Astrocyte (in vitro differentiated cells and primary cell): ENCODE measurements around the gene EVA1C. TPM values are rescaled to one million over a fixed set of nuclear protein-coding genes. Genes with fewer than 3 reads are reported as not detected.

Experiments
- DNase-seq: peaks from one replicate; pipeline ENCODE4 v3.0.0-alpha.2; 2010; ENCODE audit warnings: low read depth
- FAIRE-seq: peaks from 2 replicates; lab custom pipeline; 2011; peaks lifted over from hg19 to GRCh38; lab: Jason Lieb, UNC
- H2AFZ ChIP-seq: 2 replicates; pipeline ENCODE4 v1.6.0; 2012; ENCODE audit warnings: low read depth, low read length, inconsistent platforms
- H3K27ac ChIP-seq: 2 replicates; pipeline ENCODE4 v1.5.1; 2011; ENCODE audit warnings: low read depth, low read length, inconsistent platforms
- H3K27me3 ChIP-seq: 2 replicates; pipeline ENCODE4 v1.6.0; 2011; ENCODE audit warnings: low read length, inconsistent platforms; ENCODE audit not compliant: insufficient read depth
- H3K36me3 ChIP-seq: 2 replicates; pipeline ENCODE4 v1.5.1; 2011; ENCODE audit warnings: low read length, inconsistent platforms; ENCODE audit not compliant: insufficient read depth
- H3K4me1 ChIP-seq: 2 replicates; pipeline ENCODE4 v1.5.1; 2011; ENCODE audit warnings: low read length, inconsistent platforms; ENCODE audit not compliant: insufficient read depth
- H3K4me2 ChIP-seq: 2 replicates; pipeline ENCODE4 v1.6.0; 2012; ENCODE audit warnings: low read length, inconsistent platforms
- H3K4me3 ChIP-seq: 2 replicates; pipeline ENCODE4 v1.5.1; 2011; ENCODE audit warnings: low read depth, mild to moderate bottlenecking, low read length, inconsistent platforms; ENCODE audit not compliant: insufficient read depth
- H3K79me2 ChIP-seq: 2 replicates; pipeline ENCODE4 v1.6.0; 2012; ENCODE audit warnings: mild to moderate bottlenecking, low read length, inconsistent platforms; ENCODE audit not compliant: insufficient read depth
- H3K9ac ChIP-seq: 2 replicates; pipeline ENCODE4 v1.6.0; 2012; ENCODE audit warnings: mild to moderate bottlenecking, low read length, inconsistent platforms
- H3K9me3 ChIP-seq: 2 replicates; pipeline ENCODE4 v1.5.1; 2012; ENCODE audit warnings: low read depth, mild to moderate bottlenecking, low read length, inconsistent platforms; ENCODE audit not compliant: insufficient read depth
- H4K20me1 ChIP-seq: 2 replicates; pipeline ENCODE4 v1.6.0; 2012; ENCODE audit warnings: low read length, inconsistent platforms; ENCODE audit not compliant: insufficient read depth
- H3K27ac Mint-ChIP-seq: one replicate; pipeline ENCODE4 v1.8.0; 2021; ENCODE audit warnings: mild to moderate bottlenecking, mixed read lengths; ENCODE audit not compliant: unreplicated experiment
- H3K27me3 Mint-ChIP-seq: one replicate; pipeline ENCODE4 v1.8.0; 2021; ENCODE audit warnings: low read depth, mixed read lengths; ENCODE audit not compliant: unreplicated experiment
- H3K36me3 Mint-ChIP-seq: one replicate; pipeline ENCODE4 v1.8.0; 2021; ENCODE audit warnings: low read depth, mixed read lengths; ENCODE audit not compliant: unreplicated experiment
- H3K4me1 Mint-ChIP-seq: one replicate; pipeline ENCODE4 v1.8.0; 2021; ENCODE audit warnings: low read depth, mixed read lengths; ENCODE audit not compliant: unreplicated experiment
- H3K4me3 Mint-ChIP-seq: one replicate; pipeline ENCODE4 v1.8.0; 2021; ENCODE audit warnings: mild to moderate bottlenecking, moderate library complexity, mixed read lengths; ENCODE audit not compliant: unreplicated experiment
- H3K9me3 Mint-ChIP-seq: one replicate; pipeline ENCODE4 v1.8.0; 2021; ENCODE audit warnings: mild to moderate bottlenecking, mixed read lengths; ENCODE audit not compliant: unreplicated experiment
- EZH2 ChIP-seq: IDR thresholded peaks from 2 replicates; pipeline ENCODE4 v1.6.1; 2012; ENCODE audit warnings: mild to moderate bottlenecking, low read length, inconsistent platforms; ENCODE audit not compliant: insufficient read depth
- total RNA-seq: library from RNA; stranded (reverse); gene quantifications from 2 replicates; pipeline ENCODE4 v1.2.1, GENCODE V29; 2021
- TF ChIP-seq, protein P1 (sequence below): IDR thresholded peaks from 2 replicates; pipeline ENCODE4 v1.5.1; 2011; ENCODE audit warnings: low read depth, mild to moderate bottlenecking, inconsistent platforms, low read length, moderate library complexity; ENCODE audit not compliant: insufficient read depth

EVA1C gene
- total RNA-seq, 1 donor from 2014 or later = not detected

DNA sequence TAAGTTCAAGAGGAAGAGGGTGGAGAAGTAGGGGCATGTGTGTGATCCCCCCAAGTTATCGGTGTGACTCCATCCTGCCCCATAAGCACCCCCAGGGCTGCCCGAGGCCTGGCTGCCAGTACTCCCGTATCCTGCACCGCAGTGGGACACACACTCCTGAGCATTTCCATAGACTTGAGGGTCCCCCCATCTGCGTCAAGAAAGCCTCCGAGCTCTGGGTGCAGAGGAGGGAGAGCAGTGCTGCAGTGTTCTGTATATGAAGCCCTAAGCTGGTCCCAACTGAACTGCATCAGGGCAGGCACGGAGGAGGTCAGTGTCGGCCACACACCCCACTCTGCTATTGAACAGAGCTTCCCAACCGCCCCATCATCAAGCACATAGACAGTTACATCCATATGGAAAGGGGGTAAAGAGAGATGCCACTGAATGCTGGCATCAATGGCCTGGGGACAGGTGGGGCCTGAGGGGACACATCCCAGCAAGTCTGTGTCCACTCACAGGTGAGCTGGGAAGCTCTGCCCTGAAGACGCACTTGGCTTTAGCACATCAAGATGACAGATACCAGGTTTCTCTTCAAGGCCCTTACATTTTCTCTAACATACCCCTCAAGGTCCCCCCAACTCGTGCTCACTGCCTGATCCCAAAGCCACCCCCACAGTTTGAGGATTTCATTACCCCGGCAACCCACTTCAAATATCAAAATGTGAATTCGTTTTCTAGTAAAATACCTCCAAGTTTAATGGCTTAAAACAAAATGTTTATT is 64.3 kb downstream of the EVA1C start:
- no peaks in the 10 kb centered on the region for H3K36me3 ChIP-seq
- TF ChIP-seq EZH2 = no peak
- TF ChIP-seq, protein P1, sequence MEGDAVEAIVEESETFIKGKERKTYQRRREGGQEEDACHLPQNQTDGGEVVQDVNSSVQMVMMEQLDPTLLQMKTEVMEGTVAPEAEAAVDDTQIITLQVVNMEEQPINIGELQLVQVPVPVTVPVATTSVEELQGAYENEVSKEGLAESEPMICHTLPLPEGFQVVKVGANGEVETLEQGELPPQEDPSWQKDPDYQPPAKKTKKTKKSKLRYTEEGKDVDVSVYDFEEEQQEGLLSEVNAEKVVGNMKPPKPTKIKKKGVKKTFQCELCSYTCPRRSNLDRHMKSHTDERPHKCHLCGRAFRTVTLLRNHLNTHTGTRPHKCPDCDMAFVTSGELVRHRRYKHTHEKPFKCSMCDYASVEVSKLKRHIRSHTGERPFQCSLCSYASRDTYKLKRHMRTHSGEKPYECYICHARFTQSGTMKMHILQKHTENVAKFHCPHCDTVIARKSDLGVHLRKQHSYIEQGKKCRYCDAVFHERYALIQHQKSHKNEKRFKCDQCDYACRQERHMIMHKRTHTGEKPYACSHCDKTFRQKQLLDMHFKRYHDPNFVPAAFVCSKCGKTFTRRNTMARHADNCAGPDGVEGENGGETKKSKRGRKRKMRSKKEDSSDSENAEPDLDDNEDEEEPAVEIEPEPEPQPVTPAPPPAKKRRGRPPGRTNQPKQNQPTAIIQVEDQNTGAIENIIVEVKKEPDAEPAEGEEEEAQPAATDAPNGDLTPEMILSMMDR = no peak
- no peaks in the 10 kb centered on the region for H3K79me2 ChIP-seq
- H3K27ac Mint-ChIP-seq = no peak overlapping the region
- peaks cover 22% of the 10 kb centered on the region for H3K4me1 ChIP-seq
- no peaks in the 10 kb centered on the region for H3K27me3 ChIP-seq
- H3K4me1 Mint-ChIP-seq = peaks cover 4% of the 10 kb centered on the region
- H4K20me1 ChIP-seq = no peaks in the 10 kb centered on the region
- H3K4me3 Mint-ChIP-seq = no peak overlapping the region
- H3K27ac ChIP-seq = no peak overlapping the region
- H3K4me3 ChIP-seq = no peak overlapping the region
- peaks cover 17% of the 10 kb centered on the region for H3K27me3 Mint-ChIP-seq
- H3K4me2 ChIP-seq = no peak overlapping the region
- H3K9me3 Mint-ChIP-seq = no peaks in the 10 kb centered on the region
- H2AFZ ChIP-seq = no peak overlapping the region
- peaks cover 2% of the 10 kb centered on the region for H3K36me3 Mint-ChIP-seq
- no peak overlapping the region for H3K9ac ChIP-seq
- no peaks in the 10 kb centered on the region for H3K9me3 ChIP-seq
- FAIRE-seq (no peak), DNase-seq (no peak)

DNA sequence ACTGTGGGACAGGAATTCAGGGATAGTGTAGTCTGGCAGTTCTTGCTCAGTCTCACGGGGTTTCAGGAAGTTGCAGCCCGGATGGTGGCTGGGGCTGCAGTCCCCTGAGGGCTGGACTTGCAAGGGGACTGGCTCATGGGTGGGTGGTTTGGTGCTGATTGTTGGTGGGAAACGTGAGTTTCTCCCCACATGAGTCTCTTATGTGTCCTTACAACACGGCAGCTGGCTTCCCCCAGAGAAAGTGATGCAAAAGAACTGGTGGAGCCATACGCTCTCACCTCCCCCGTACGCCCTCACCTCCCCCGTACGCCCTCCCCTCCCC is 64.9 kb downstream of the EVA1C start:
- no peak for FAIRE-seq
- H3K27ac ChIP-seq = no peak overlapping the region
- no peak overlapping the region for H3K27ac Mint-ChIP-seq

More for the DNA sequence above, 64.9 kb downstream of the EVA1C start:
- Histone ChIP-seq H4K20me1 (no peaks in the 10 kb centered on the region), H3K27me3 (no peaks in the 10 kb centered on the region), H3K36me3 (no peaks in the 10 kb centered on the region), H3K4me2 (no peak overlapping the region), H3K9me3 (no peaks in the 10 kb centered on the region), H3K4me3 (no peak overlapping the region), H2AFZ (no peak overlapping the region), H3K9ac (no peak overlapping the region), H3K4me1 (peaks cover 22% of the 10 kb centered on the region), H3K79me2 (no peaks in the 10 kb centered on the region)
- Mint-ChIP-seq H3K27me3 (peaks cover 21% of the 10 kb centered on the region), H3K4me1 (peaks cover 4% of the 10 kb centered on the region), H3K36me3 (peaks cover 2% of the 10 kb centered on the region), H3K4me3 (no peak overlapping the region), H3K9me3 (no peaks in the 10 kb centered on the region)
- no peak for DNase-seq
- TF ChIP-seq EZH2 = no peak
- TF ChIP-seq, protein P1 = no peak
